SU-DHL-6 (cell line): Measurements from ENCODE around the gene BICD1.
A peak's percentile ranks its signal among the peaks of the same experiment; 100 is the strongest.

Source experiments
- H2AFZ ChIP-seq: fragments of 200-600 bp; sonication (generic); 2 replicates; pipeline ENCODE4 v1.6.1; 2014; ENCODE audit warnings: low read depth, mild to moderate bottlenecking, moderate library complexity, mixed read lengths, antibody characterized with exemption, low read length; ENCODE audit not compliant: severe bottlenecking
- H3F3A ChIP-seq: fragments of 200-600 bp; shearing (Covaris generic); 2 replicates; pipeline ENCODE4 v1.6.0; 2016; ENCODE audit warnings: antibody characterized with exemption, mild to moderate bottlenecking; ENCODE audit not compliant: insufficient read depth
- H3K27ac ChIP-seq: fragments of 200-600 bp; sonication (generic); 2 replicates; pipeline ENCODE4 v1.5.1; 2016; ENCODE audit warnings: low read depth, mild to moderate bottlenecking, low read length, moderate library complexity, mixed read lengths
- H3K27me3 ChIP-seq: fragments of 200-600 bp; sonication (generic), shearing (Covaris generic); 2 replicates; pipeline ENCODE4 v1.6.0; 2014; ENCODE audit warnings: mild to moderate bottlenecking, low read length
- H3K36me3 ChIP-seq: fragments of 200-600 bp; sonication (generic); 2 replicates; pipeline ENCODE4 v1.6.1; 2014; ENCODE audit warnings: mild to moderate bottlenecking, low read length, mixed read lengths
- H3K4me2 ChIP-seq: fragments of 300-600, 200-600 bp; shearing (Covaris generic), sonication (generic); 2 replicates; pipeline ENCODE4 v1.6.0; 2014; ENCODE audit warnings: low read length, low read depth, mild to moderate bottlenecking; ENCODE audit not compliant: poor library complexity, severe bottlenecking
- H3K4me3 ChIP-seq: fragments of 200-600 bp; sonication (generic); 2 replicates; pipeline ENCODE4 v1.5.1; 2014; ENCODE audit warnings: antibody characterized with exemption, low read length, mild to moderate bottlenecking, mixed read lengths; ENCODE audit not compliant: insufficient read depth, poor library complexity, severe bottlenecking
- H3K79me2 ChIP-seq: fragments of 200-600 bp; sonication (generic); 2 replicates; pipeline ENCODE4 v1.6.1; 2014; ENCODE audit warnings: mild to moderate bottlenecking, low read length, moderate library complexity; ENCODE audit not compliant: insufficient read depth
- H3K9ac ChIP-seq: fragments of 200-600 bp; sonication (generic); 2 replicates; pipeline ENCODE4 v1.7.0; 2014; ENCODE audit warnings: mild to moderate bottlenecking, low read length
- H3K9me2 ChIP-seq: fragments of 200-600 bp; sonication (generic); replicated peaks from 2 replicates; pipeline ENCODE4 v1.6.1; 2014; ENCODE audit warnings: low read length; ENCODE audit not compliant: insufficient read depth
- H3K9me3 ChIP-seq: fragments of 200-600 bp; sonication (generic); 2 replicates; pipeline ENCODE4 v1.6.1; 2014; ENCODE audit warnings: low read length, mixed read lengths; ENCODE audit not compliant: insufficient read depth
- H4K20me1 ChIP-seq: fragments of 200-600 bp; sonication (generic); 2 replicates; pipeline ENCODE4 v1.6.1; 2014; ENCODE audit warnings: low read depth, mild to moderate bottlenecking, antibody characterized with exemption, low read length, moderate library complexity, mixed read lengths
- CTCF ChIP-seq: fragments of 200-600 bp; sonication (generic); IDR thresholded peaks from one replicate; pipeline ENCODE4 v1.5.1; 2017; ENCODE audit warnings: antibody characterized with exemption, mild to moderate bottlenecking, low read length, moderate library complexity; ENCODE audit not compliant: insufficient read depth, poor library complexity, severe bottlenecking
- EZH2phosphoT487 ChIP-seq: fragments of 200-600 bp; sonication (generic), shearing (Covaris generic); conservative IDR thresholded peaks from 2 replicates; pipeline ENCODE4 v1.6.1; 2018; ENCODE audit warnings: mild to moderate bottlenecking, antibody characterized with exemption, low read length, moderate library complexity, mixed read lengths

BICD1 gene

GRCh38 chr12:32139064-32139421 is 32.4 kb downstream of the BICD1 start:
- no peaks in the 10 kb centered on the region for H3K36me3 ChIP-seq
- H3K9ac ChIP-seq: peak overlapping the region; percentile 66
- peak overlapping the region; percentile 97 for H3K27ac ChIP-seq
- H3K9me2 ChIP-seq: no peaks in the 10 kb centered on the region
- H3K27me3 ChIP-seq: no peaks in the 10 kb centered on the region
- H3K4me3 ChIP-seq: peak overlapping the region; percentile 49
- no peak for TF ChIP-seq EZH2phosphoT487
- no peak for TF ChIP-seq CTCF
- no peaks in the 10 kb centered on the region for H3K9me3 ChIP-seq
- H3K79me2 ChIP-seq: peaks cover 71% of the 10 kb centered on the region
- H3K4me2 ChIP-seq: peak overlapping the region; percentile 92
- H2AFZ ChIP-seq: no peak overlapping the region
- H3F3A ChIP-seq: peaks cover 67% of the 10 kb centered on the region
- H4K20me1 ChIP-seq: no peaks in the 10 kb centered on the region

GRCh38 chr12:32140877-32141276 is 34.2 kb downstream of the BICD1 start:
- Histone ChIP-seq H3K27ac (peak overlapping the region; percentile 97), H3F3A (peaks cover 52% of the 10 kb centered on the region), H3K79me2 (peaks cover 80% of the 10 kb centered on the region), H3K9me3 (no peaks in the 10 kb centered on the region), H3K9ac (peak overlapping the region; percentile 66; the same call in 1 of the 2 replicates), H3K4me3 (no peak overlapping the region), H4K20me1 (no peaks in the 10 kb centered on the region), H3K36me3 (no peaks in the 10 kb centered on the region), H3K4me2 (peak overlapping the region; percentile 92), H2AFZ (no peak overlapping the region), H3K27me3 (no peaks in the 10 kb centered on the region), H3K9me2 (no peaks in the 10 kb centered on the region)
- no peak for TF ChIP-seq CTCF

GRCh38 chr12:32145096-32145495 is 38.4 kb downstream of the BICD1 start:
- Histone ChIP-seq H2AFZ (no peak overlapping the region), H3K36me3 (0 out of 2 replicates have a peak, but pooled peaks cover 3% of the 10 kb centered on the region), H3K27ac (no peak overlapping the region; the same call in 1 of the 2 replicates), H3K79me2 (peaks cover 86% of the 10 kb centered on the region), H3K27me3 (no peaks in the 10 kb centered on the region), H3K9me2 (no peaks in the 10 kb centered on the region), H3K9ac (no peak overlapping the region), H4K20me1 (no peaks in the 10 kb centered on the region), H3K9me3 (no peaks in the 10 kb centered on the region), H3F3A (peaks cover 10% of the 10 kb centered on the region), H3K4me3 (no peak overlapping the region), H3K4me2 (peak overlapping the region; percentile 4)
- no peak for TF ChIP-seq EZH2phosphoT487
- no peak for TF ChIP-seq CTCF
